ENCODE measurements around the gene KRTAP20-2. TPM values are rescaled to one million over a fixed set of nuclear protein-coding genes. Genes with fewer than 3 reads are reported as not detected.

Gene KRTAP20-2
- total RNA-seq, 1 donor from 2014 or later = not detected

GRCh38 chr21:30684506-30684905 is 49.5 kb downstream of the KRTAP20-2 start:
- no peaks in the 10 kb centered on the region for H3K27me3 ChIP-seq
- no peaks in the 10 kb centered on the region for H3K36me3 ChIP-seq
- no peak for DNase-seq (ENCODE audit: extremely low spot score in 2 of 2)
- H3K9me3 ChIP-seq = no peaks in the 10 kb centered on the region
- TF ChIP-seq POLR2AphosphoS5 (IDR thresholded peaks at IDR 0.05; ENCODE audit: insufficient read depth in 1 of 2, low read depth in 1 of 2) (no peak), CTCF (IDR thresholded peaks at IDR 0.05) (no peak), POLR2A (IDR thresholded peaks at IDR 0.05) (no peak)
- no peak overlapping the region for H3K4me3 ChIP-seq
- intact Hi-C loops (cut with DNase I) = no loop called here
- no peak overlapping the region for H3K27ac ChIP-seq
- H3K4me1 ChIP-seq = no peaks in the 10 kb centered on the region

Small RNA genes within 50 kb of the gene (small RNA-seq; reads per million reads assigned to genes)
- gene KRTAP20-1 = not detected
- gene KRTAP20-3 = not detected
- not detected for gene KRTAP20-4
- not detected for gene KRTAP22-1
- not detected for gene KRTAP22-2

Other genes with a start within 250 kb of the KRTAP20-2 start
- gene KRTAP13-1, start 239.2 kb upstream of the KRTAP20-2 start, total RNA-seq = not detected
- gene KRTAP13-3, start 209.3 kb upstream of the KRTAP20-2 start, total RNA-seq = not detected
- gene KRTAP13-4, start 205.0 kb upstream of the KRTAP20-2 start, total RNA-seq = not detected
- not detected for gene KRTAP15-1, start 194.9 kb upstream of the KRTAP20-2 start, total RNA-seq
- gene KRTAP19-1, start 154.8 kb upstream of the KRTAP20-2 start, total RNA-seq = not detected
- not detected for gene KRTAP19-2, start 147.8 kb upstream of the KRTAP20-2 start, total RNA-seq
- gene KRTAP19-3, start 143.2 kb upstream of the KRTAP20-2 start, total RNA-seq = not detected
- not detected for gene KRTAP19-4, start 138.0 kb upstream of the KRTAP20-2 start, total RNA-seq
- gene KRTAP19-5, start 133.1 kb upstream of the KRTAP20-2 start, total RNA-seq = not detected
- gene KRTAP19-6, start 93.3 kb upstream of the KRTAP20-2 start, total RNA-seq = not detected
- not detected for gene KRTAP19-7, start 73.9 kb upstream of the KRTAP20-2 start, total RNA-seq
- not detected for gene KRTAP22-2, start 44.8 kb upstream of the KRTAP20-2 start, total RNA-seq
- not detected for gene KRTAP6-3, start 42.8 kb upstream of the KRTAP20-2 start, total RNA-seq
- not detected for gene KRTAP6-2, start 36.3 kb upstream of the KRTAP20-2 start, total RNA-seq
- not detected for gene KRTAP22-1, start 34.1 kb upstream of the KRTAP20-2 start, total RNA-seq
- gene KRTAP6-1, start 21.3 kb upstream of the KRTAP20-2 start, total RNA-seq = not detected
- not detected for gene KRTAP20-1, start 18.8 kb upstream of the KRTAP20-2 start, total RNA-seq
- not detected for gene KRTAP20-4, start 14.6 kb upstream of the KRTAP20-2 start, total RNA-seq
- gene KRTAP20-3, start 7.7 kb downstream of the KRTAP20-2 start, total RNA-seq = not detected
- not detected for gene KRTAP21-3, start 83.6 kb downstream of the KRTAP20-2 start, total RNA-seq
- gene KRTAP21-2, start 112.1 kb downstream of the KRTAP20-2 start, total RNA-seq = not detected
- not detected for gene KRTAP21-1, start 120.2 kb downstream of the KRTAP20-2 start, total RNA-seq
- gene KRTAP8-1, start 178.1 kb downstream of the KRTAP20-2 start, total RNA-seq = not detected
- not detected for gene KRTAP7-1, start 194.6 kb downstream of the KRTAP20-2 start, total RNA-seq
- gene KRTAP11-1, start 246.4 kb downstream of the KRTAP20-2 start, total RNA-seq = not detected